HepG2 (cell line): ENCODE data around the gene C1orf35. TPM values are rescaled to one million over a fixed set of nuclear protein-coding genes. Genes with fewer than 3 reads are reported as not detected.

ENCODE experiments used
- AKNA ChIP-seq: sonication (generic); formaldehyde crosslinking; IDR thresholded peaks from 2 replicates; pipeline ENCODE4 v1.4.0; 2020; ENCODE audit warnings: missing genetic modification reagents, borderline replicate concordance
- ARNT2 ChIP-seq: sonication (generic); formaldehyde crosslinking; IDR thresholded peaks from 2 replicates; pipeline ENCODE4 v1.8.0; 2022; ENCODE audit warnings: mild to moderate bottlenecking, low read depth, missing genetic modification reagents, moderate library complexity
- DNMT1 ChIP-seq: sonication (generic); formaldehyde crosslinking; IDR thresholded peaks from 2 replicates; pipeline ENCODE4 v1.5.1; 2020; ENCODE audit warnings: mild to moderate bottlenecking, missing genetic modification reagents
- ZNF580 ChIP-seq: IDR thresholded peaks from 2 replicates; pipeline ENCODE4 v1.6.1; 2016; ENCODE audit warnings: low read depth, borderline replicate concordance
- ZNF740 ChIP-seq: sonication (generic); formaldehyde crosslinking; IDR thresholded peaks from 2 replicates; pipeline ENCODE4 v1.4.0; 2020; ENCODE audit warnings: missing genetic modification reagents
- polyA plus RNA-seq, 8 experiments: library from polyadenylated mRNA; depleted of rRNA in 3 of 8; stranded (reverse) in 7 of 8; unstranded in 1 of 8; fragments of >200 nt; fragmentation: Illumina TruSeq in 4 of 8; extraction: Trizol in 4 of 8; gene quantifications; 2 replicates each; pipeline versions ENCODE4 v1.2.1 to v1.2.3, GENCODE V29; 2011 to 2016; ENCODE audit warnings: low read depth in 4 of 8, missing spikeins in 1 of 8, mixed read lengths in 1 of 8; ENCODE audit not compliant: insufficient read depth in 1 of 8
- total RNA-seq, 5 experiments: library from RNA; depleted of rRNA; stranded (reverse); fragments of >200 nt; fragmentation: Illumina TruSeq; extraction: Trizol; gene quantifications; 2 replicates each; pipeline ENCODE4 v1.2.3, GENCODE V29; 2016; ENCODE audit warnings: low read depth in 1 of 5

C1orf35 gene
- total and polyA plus RNA-seq, 2 of the 13 experiments (the other 11 are each of a cell fraction or from before 2014, with no cell fraction given) = 8.1 to 19.3 TPM

- TF ChIP-seq AKNA = 0 out of 2 replicates have a peak, but pooled peaks have one; percentile 51
- peak; percentile 54; the same call in 1 of the 2 replicates for TF ChIP-seq ARNT2 (CRISPR knock-in tag)
- TF ChIP-seq ZNF580 (CRISPR knock-in tag) = peak; percentile 41; the same call in 1 of the 2 replicates
- no peak for TF ChIP-seq DNMT1 (CRISPR knock-in tag)
- no peak for TF ChIP-seq ZNF740 (CRISPR knock-in tag)
These were observed 20.8 kb downstream of the C1orf35 start, which contains the start of gene ARF1 (continued) for GRCh38 chr1:228082214-228082917.
